Stomach smooth muscle (tissue), 2 donors: ENCODE measurements around the gene SEPTIN5.

Experiments
- H3K27ac ChIP-seq: one replicate; pipeline ENCODE4 v1.7.0; 2013; ENCODE audit warnings: mild to moderate bottlenecking, low read length, inconsistent platforms
- H3K27me3 ChIP-seq, 2 donors: one replicate each; pipeline ENCODE4 v1.7.0; 2013; ENCODE audit warnings: low read length in 2 of 2; ENCODE audit not compliant: insufficient read depth in 2 of 2, control insufficient read depth in 1 of 2
- H3K36me3 ChIP-seq, 2 donors: one replicate each; pipeline ENCODE4 v1.7.0; 2013; ENCODE audit warnings: low read length in 2 of 2; ENCODE audit not compliant: control insufficient read depth in 2 of 2, insufficient read depth in 2 of 2
- H3K4me1 ChIP-seq: one replicate; pipeline ENCODE4 v1.7.0; 2013; ENCODE audit warnings: low read length; ENCODE audit not compliant: control insufficient read depth, insufficient read depth
- H3K4me3 ChIP-seq, 2 donors: one replicate each; pipeline ENCODE4 v1.7.0; 2013; ENCODE audit warnings: low read length in 2 of 2
- H3K9ac ChIP-seq, 2 donors: one replicate each; pipeline ENCODE4 v1.7.0; 2013; ENCODE audit warnings: low read length in 2 of 2, mild to moderate bottlenecking in 1 of 2
- H3K9me3 ChIP-seq, 2 donors: one replicate each; pipeline ENCODE4 v1.7.0; 2013; ENCODE audit warnings: low read length in 2 of 2; ENCODE audit not compliant: control insufficient read depth in 2 of 2
- donor health status: healthy.
- donor health status: Pancreatic carcinoma.

SEPTIN5 gene

DNA sequence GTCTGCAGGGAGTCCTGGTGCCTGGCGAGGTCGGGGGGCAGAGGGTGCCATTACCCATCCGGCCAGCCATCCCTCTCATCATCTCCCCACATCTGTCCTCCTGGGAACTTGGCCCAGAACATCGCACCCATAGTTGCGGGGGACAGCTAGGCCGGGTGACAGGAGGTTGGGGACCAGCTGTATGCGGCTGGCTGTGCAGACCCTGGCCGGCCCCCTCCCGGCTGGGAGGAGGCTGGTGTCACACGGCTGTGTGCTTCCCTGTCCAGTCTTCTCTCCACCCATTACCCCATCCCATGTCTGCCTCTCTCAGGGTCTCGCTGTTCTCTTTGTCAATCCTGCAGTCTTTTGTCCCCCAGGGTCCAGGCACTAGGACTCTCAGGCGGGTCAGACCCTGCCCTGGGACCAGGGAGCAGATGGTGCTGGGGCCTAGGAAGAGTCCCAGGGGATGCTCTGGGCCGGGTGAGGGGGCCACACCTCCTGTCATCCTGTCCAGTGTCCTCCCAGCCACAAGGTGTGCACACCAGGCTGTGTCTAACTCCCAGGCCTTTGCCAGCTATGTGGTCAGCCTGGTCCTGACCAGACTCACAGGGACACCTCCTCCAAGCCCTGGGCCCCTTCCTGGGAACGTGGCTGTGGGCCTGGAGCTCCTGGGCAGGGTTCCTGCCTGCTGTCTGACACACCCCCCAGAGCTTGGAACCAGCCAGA lies 39.8 kb downstream of the SEPTIN5 start:
- Histone ChIP-seq H3K36me3 (no peaks in the 10 kb centered on the region), H3K27me3 (peaks cover 40 to 70% of the 10 kb centered on the region in 2 donors), H3K27ac (no peak overlapping the region), H3K9ac (no peak overlapping the region), H3K4me3 (no peak overlapping the region), H3K4me1 (peaks cover 18% of the 10 kb centered on the region), H3K9me3 (no peaks in the 10 kb centered on the region)

DNA sequence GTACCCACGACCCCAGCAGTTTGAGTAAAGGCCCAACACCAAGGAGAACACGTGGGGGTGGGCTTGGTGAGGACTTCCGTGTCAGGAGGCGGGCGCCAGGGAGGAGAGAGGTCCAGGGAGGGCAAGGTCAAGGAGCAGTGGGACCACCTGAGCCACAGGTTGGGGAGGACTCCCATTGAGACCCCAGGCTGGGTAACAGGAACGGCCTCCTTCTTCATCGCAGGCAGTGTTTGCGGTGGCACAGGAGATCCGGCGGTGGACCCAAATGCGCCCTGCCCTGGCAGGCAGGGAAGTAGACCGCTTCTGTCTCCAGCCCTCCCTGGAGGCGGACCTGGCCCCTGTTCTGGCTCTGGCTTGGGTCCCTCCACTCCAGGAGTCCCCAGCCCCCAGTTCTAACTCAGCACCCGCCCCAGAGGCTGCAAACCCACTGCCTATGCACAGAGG lies 40.4 kb downstream of the SEPTIN5 start:
- Histone ChIP-seq H3K4me1 (peaks cover 23% of the 10 kb centered on the region), H3K4me3 (no peak overlapping the region), H3K9me3 (no peaks in the 10 kb centered on the region), H3K27me3 (peaks cover 44 to 76% of the 10 kb centered on the region in 2 donors), H3K36me3 (no peaks in the 10 kb centered on the region), H3K27ac (no peak overlapping the region), H3K9ac (no peak overlapping the region)

DNA sequence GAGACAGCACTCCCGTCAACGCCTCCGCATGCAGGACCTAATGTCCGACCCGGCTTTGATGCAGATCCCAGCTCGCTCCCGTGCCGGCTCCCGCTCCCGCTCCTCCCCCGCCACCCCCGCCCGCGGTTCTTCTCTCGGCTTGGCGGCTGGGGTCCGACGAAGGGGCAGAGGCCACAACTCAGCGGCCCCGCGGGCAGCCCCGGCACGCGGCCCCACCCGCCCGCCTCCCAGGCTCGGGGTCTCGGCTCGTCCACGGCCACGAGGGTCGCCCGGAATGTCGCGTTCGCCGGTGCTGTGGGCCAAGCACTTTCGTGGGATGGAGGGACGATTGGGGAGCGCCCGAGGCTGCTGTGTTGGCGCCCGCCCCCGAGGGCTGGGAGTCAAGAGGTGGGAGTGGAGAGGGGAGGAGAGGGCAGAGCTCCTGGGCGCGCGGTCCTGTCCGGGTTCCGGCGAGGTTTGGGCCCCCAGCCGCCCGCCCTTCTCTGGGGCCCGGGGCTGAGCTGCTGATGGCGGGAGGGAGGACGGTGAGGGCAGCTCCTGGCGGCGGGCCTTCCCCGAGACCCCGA lies 40.9 kb downstream of the SEPTIN5 start:
- Histone ChIP-seq H3K36me3 (no peaks in the 10 kb centered on the region), H3K4me1 (peaks cover 23% of the 10 kb centered on the region), H3K27me3 (peaks cover 46 to 79% of the 10 kb centered on the region in 2 donors), H3K4me3 (no peak overlapping the region), H3K27ac (no peak overlapping the region), H3K9me3 (no peaks in the 10 kb centered on the region), H3K9ac (no peak overlapping the region)

DNA sequence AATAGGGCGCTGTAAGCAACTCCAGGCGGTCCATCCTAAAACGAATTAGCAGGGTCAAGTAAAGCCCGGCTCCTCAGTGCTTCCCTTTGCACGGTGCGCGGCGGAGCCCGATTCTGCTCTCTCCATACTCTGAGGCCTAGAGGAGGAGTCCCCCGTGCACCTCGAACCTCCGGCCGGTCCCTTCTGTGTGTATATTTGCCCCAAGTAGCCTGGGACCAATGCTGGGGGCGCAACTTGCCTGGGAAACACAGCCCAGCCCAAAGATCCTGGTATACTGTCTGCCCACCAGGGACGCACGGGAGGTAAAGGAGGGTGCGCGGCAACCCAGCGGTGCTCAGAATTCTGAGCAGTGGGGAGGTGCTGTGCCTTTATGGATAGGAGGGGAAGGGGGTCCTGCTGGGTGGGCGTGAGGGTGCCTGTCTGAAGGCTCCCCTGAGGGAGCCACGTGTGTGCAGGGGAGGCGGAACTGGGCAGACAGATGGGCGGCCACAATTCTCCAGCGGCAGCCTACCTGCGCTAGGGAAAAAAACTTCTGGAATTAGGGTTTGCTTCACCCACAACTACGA lies 41.5 kb downstream of the SEPTIN5 start:
- H3K36me3 ChIP-seq: no peaks in the 10 kb centered on the region
- no peak overlapping the region for H3K9ac ChIP-seq
- H3K4me1 ChIP-seq: peaks cover 23% of the 10 kb centered on the region
- H3K4me3 ChIP-seq: no peak overlapping the region
- H3K27me3 ChIP-seq: peaks cover 46 to 79% of the 10 kb centered on the region in 2 donors
- H3K9me3 ChIP-seq: no peaks in the 10 kb centered on the region
- H3K27ac ChIP-seq: no peak overlapping the region

DNA sequence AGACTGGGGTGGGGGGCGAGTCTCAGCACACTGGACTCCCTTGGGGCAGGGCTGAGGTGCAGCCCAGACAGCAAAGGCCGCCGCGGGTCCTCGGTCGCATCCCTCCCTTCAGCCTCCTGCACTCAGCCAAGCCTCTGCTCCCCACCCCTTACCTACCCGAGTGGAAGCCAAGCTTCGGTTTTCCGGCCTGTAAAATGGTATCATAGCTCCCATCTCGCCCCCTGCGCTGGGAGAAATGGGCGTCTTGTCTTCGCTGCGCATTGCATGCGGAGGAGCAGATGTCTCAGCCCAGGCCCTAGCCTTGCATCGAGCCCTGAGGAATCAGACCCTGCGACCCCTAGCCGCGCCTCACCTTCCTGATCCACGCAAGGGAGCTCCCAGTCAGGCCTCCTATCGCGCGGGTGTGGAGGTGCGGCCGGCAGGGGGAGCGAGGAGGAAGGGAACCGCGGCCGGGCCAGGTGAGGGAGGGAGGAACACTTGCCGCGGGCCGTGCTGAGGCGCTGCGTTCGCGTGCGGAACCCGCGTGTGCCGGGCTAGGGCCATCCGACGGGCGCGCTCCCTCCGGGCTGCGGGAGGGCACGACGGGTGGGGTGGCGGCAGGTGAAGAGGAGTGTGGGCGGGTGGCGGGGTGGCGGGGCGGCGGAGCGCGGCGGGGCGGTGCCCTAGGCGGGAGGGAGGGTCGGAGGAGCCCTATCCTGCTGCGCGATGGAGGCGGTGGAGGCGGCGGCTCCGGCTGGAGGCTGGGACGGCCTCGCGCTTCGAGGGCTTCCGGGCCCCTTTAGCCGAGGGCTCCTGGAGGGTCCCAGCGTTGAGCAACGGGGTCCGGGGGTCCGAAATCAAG lies 42.2 kb downstream of the SEPTIN5 start:
- peaks cover 46 to 83% of the 10 kb centered on the region in 2 donors for H3K27me3 ChIP-seq

DNA sequence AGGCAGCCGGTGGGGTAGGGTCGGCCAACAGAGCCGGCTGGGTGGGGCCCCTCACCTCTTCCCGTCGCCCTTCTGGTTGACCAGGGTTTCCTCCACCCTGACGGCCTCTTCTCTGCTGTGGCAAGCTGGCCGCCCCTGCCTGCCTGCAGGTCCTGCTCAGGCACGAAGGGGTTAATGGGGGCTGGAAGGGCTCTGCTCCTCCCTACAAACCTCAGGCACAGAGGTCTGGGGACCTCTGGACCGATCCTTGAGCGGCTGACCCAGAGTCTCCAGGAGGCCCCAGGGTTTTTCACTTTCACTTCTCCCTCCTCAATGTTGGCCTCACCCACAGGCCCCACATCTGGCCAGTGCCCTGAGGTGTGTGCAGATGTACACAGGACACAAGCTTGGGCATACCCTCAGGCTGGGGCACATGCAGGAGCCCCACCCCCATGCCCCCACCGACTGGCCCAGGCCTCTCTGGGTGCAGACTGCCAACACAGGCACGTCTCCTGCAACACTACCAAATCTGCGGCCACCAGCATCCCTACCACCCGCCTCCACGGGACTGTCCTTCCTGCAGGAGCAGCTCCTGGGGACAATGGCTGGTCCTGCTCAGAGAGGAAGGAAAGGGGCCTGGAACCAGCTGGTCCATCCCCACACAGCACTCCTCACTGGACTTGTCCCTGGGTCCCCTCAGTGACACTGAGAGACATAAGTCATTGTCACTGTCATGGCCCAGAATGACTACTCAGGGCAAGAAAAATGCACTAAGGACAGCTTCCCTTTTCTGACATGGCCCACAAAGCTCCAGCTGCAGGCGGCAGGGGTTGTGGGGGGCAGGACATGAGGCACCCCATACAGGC lies 43.1 kb downstream of the SEPTIN5 start:
- Histone ChIP-seq H3K4me3 (peak overlapping the region in 1 of 2 donors; percentile 35), H3K9me3 (no peaks in the 10 kb centered on the region), H3K27me3 (peaks cover 54 to 84% of the 10 kb centered on the region in 2 donors), H3K36me3 (no peaks in the 10 kb centered on the region), H3K27ac (no peak overlapping the region), H3K9ac (no peak overlapping the region), H3K4me1 (peaks cover 26% of the 10 kb centered on the region)

More for the DNA sequence above, 42.2 kb downstream of the SEPTIN5 start:
- H3K4me3 ChIP-seq: peak overlapping the region in 1 of 2 donors; percentile 29
- no peaks in the 10 kb centered on the region for H3K9me3 ChIP-seq
- H3K4me1 ChIP-seq: peaks cover 26% of the 10 kb centered on the region
- H3K9ac ChIP-seq: no peak overlapping the region
- no peaks in the 10 kb centered on the region for H3K36me3 ChIP-seq
- H3K27ac ChIP-seq: no peak overlapping the region

DNA sequence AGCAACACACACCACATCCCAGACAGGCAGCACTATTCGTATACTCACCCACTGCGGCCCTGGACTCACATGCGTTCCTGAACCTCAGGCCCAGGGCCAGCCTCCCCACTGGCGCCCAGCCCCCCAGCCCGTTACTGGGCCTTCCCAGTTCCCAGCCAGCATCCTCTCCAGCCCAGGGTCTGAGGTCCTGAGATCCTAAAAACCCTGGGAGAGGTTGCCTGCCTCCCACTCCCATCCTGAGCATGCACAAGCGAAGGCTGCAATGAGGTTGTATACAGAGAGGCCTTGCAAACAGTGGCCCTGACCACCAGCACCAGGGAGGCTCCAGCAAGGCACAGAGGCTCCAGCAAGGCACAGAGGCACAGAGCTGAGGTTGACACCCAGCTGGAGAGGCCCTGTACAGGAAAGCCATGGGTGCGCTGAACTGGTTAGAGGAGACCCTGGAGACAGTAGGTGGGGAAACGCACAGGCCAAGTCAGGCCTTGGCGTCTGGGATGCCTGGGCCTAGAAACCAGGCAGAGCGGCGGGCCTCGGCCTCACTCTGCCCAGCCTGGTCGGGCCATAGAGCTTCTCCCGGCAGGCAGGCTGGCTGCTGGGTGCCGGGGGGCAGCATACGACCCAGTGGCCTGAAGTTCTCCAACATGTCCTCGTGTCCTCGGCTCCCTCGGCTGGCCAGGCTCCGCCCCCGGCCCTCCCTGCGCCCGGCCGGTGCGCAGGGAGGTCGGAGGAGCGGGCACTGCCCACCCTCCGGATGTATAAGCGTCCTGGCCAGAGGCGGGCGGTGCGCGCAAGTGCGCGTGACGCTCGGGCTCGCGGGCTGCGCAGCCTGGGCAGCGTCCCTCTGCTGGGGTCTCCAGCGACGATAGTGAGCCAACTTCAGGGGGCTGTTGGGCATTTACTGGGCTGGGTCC lies 43.9 kb downstream of the SEPTIN5 start:
- Histone ChIP-seq H3K9me3 (no peaks in the 10 kb centered on the region), H3K4me1 (peaks cover 26% of the 10 kb centered on the region), H3K4me3 (no peak overlapping the region), H3K36me3 (no peaks in the 10 kb centered on the region), H3K27me3 (peaks cover 56 to 87% of the 10 kb centered on the region in 2 donors), H3K9ac (no peak overlapping the region), H3K27ac (no peak overlapping the region)

DNA sequence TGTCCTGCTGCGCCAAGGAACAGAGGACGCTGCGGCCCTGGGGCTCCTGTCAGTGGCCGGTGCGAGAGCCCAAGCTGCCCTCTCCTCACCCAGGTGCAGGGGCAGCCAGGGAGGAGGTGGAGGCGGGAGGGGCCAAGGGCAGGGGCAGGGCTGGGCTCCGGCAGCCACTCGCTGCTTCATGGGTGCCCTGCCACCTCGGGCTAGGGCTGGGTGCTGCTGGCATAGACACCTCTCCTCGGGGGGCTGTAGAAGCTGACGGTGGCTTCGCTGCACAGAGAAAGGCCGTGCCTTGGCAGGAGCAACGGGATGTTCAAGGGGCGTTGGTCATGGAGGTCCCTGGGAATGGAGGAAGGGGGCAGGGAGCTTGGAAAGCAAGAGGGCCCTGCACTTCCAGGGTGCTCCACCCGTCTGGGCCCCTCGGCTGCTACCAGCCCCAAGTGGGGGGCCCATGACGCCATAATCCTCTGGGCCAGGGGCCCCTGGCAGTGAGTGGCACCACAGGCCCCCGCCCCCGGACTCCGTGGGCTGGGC lies 44.7 kb downstream of the SEPTIN5 start:
- Histone ChIP-seq H3K4me1 (peaks cover 26% of the 10 kb centered on the region), H3K9ac (no peak overlapping the region), H3K4me3 (no peak overlapping the region), H3K9me3 (no peaks in the 10 kb centered on the region), H3K27me3 (peaks cover 56 to 87% of the 10 kb centered on the region in 2 donors), H3K27ac (no peak overlapping the region), H3K36me3 (no peaks in the 10 kb centered on the region)

DNA sequence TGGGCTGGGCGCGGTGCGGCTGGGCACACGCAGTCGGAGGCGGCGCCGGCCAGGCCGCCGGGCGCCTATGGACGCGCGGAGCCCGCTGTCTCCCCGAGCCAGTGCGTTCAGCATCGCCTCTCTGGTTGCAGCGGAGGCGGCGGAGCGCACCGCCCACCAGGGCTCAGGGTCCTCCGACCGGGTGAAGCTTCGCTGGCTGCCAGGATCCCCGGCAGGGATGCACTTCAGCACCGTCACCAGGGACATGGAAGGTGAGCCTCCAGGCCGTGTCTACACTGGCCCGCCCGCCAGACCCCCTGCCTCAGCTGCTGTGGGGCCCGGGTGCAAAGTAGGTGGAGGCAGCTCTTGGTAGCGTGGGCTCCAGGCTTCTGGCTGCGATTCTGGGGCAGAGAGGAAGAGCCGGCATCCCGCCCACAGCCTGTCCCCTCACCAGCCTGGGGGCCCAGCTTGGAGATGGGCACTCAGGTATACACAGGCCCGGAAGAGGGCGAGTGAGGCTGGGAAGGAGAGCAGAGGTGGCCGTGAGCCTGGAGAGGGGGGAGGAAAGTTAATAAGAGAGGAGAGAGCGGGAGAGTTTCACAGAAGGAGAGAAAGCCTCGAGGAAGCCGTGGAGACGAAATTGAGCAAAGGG lies 45.2 kb downstream of the SEPTIN5 start:
- Histone ChIP-seq H3K9ac (no peak overlapping the region), H3K4me3 (no peak overlapping the region), H3K27me3 (peaks cover 53 to 87% of the 10 kb centered on the region in 2 donors)

More for the DNA sequence above, 45.2 kb downstream of the SEPTIN5 start:
- Histone ChIP-seq H3K36me3 (no peaks in the 10 kb centered on the region), H3K27ac (no peak overlapping the region), H3K9me3 (no peaks in the 10 kb centered on the region), H3K4me1 (peaks cover 26% of the 10 kb centered on the region)
